Measurements from ENCODE around the gene CATSPERE.
A peak's percentile ranks its signal among the peaks of the same experiment; 100 is the strongest.
"Not testable (repeated sequence)": the region's sequence is repeated elsewhere in the genome, so short reads cannot be mapped to it uniquely, and the experiment has no call there.

Gene CATSPERE

GRCh38 chr1:244634546-244634945 is 173.5 kb downstream of the CATSPERE start:
- DNase-seq (ENCODE audit: low read depth in 2 of 2), result no peak

DNA sequence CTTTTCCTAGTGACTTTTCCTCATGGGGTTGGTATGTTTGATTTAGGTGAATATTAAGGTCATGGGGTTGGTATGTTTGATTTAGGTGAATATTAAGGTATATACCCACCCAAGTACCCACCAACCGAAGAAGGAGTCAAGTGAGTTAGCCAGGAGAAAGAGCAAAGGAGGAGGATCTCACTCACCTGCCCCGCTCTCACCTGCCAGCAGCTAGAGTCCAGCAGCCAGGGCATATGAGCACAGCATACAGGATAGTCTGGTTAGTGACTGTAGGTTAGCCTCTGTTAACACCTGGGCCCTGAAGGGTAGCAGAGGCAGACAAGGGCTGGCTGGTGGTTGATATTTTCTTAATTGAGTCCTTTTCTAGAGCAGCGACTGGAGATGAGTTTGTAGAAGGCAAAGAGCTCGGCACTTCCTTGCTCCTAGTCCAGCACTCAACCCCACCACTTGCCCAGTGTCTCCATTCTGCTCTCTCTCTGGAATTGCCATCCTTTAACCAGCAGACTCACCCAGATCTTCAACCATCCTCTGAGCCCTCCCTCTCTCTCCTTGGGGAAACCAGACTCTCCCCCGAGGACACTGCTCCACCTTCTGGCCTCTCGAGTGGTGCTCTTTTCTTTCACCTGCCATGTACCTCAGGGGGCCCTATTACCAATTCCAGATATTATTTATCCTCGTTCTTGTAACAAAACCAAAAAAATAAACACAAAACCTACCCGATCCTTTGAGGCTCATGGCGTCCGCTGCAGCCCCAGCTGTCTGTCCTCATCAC is 175.6 kb downstream of the CATSPERE start:
- no peak for DNase-seq (ENCODE audit: low read depth in 2 of 2)

DNA sequence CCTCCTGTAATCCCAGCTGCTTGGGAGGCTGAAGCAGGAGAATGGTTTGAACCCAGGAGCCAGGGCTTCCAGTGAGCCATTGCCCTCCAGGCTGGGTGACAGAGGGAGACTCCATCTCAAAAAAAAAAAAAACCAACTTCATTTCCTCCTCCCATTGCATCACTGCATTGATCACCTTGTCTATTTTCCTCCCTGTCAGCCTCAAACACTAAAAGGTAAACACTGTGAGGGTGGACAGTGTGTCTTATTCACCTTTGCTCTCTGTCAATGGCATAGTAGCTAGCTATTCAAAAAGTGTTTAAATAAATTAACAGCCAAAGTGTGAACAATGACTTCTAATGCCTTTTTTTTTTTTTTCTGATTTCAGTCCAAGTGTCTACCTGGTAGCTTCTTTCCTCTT is 178.5 kb downstream of the CATSPERE start:
- no peak for DNase-seq (ENCODE audit: low read depth in 2 of 2)

- DNase-seq (ENCODE audit: low read depth in 2 of 2), result no peak
These were observed 179.8 kb downstream of the CATSPERE start for GRCh38 chr1:244640917-244641316.

GRCh38 chr1:244642526-244642925 is 181.5 kb downstream of the CATSPERE start:
- DNase-seq (ENCODE audit: low read depth in 2 of 2), result no peak

DNA sequence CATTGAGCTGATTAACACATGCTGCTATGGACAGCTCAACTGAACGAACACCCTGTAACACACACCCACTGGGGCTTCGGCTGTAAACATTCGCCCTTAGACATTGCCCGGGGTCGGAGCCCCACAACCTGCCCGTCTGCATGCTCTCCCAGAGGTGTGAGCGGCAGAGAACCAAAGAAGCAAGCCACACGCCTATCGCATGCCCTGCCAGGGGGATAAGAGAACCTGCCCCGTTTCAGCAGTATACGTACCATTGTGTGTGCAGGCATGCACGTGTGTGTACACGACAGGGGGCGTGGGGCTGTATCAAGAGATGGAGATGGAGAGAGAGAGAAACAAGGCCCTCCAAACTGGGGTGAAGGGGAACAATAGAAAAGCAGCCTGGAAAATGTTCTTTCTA is 181.9 kb downstream of the CATSPERE start:
- DNase-seq (ENCODE audit: low read depth in 2 of 2), result no peak

DNA sequence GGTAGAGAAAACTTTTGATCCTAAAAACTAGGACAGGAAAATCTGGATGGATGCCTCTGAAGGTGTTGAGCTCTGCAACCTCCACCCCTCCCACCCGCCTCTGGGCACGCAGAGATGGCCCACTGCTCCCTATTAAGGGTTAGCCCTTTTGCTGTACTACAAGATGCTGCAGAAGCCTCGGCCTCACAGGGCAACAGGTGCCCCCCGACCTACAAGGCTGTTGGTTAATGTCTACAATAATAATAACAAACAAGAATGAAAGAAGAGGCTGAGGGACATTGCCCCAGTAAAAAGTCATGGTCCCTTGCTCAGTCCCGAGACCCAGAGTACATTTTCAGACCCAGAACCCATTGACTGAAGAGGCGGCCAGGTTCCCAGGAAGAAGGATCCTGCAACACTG is 184.3 kb downstream of the CATSPERE start:
- DNase-seq (ENCODE audit: low read depth in 2 of 2), result no peak

GRCh38 chr1:244645890-244646289 is 184.8 kb downstream of the CATSPERE start:
- DNase-seq (ENCODE audit: low read depth in 2 of 2), result no peak

DNA sequence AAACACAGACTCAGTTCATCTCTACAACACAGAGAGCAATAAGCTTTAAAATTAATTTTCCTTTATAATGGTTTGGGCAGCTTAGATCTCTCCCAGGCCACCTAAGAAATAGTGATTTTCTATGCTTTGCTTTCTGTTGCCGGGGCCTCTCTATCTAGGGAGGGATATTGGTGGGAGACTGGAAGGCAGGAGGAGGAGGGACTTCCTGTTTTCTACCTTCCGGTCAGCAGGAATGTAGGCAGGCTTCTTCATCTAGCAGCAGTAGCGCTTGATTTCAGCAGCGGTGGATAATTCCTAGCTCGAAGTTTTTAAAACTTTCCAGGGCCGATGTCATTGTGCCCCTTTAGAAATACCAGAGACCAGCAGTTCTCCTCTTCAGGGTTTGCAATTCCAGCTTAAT is 186.7 kb downstream of the CATSPERE start:
- DNase-seq (ENCODE audit: low read depth in 2 of 2), result no peak

- DNase-seq (ENCODE audit: low read depth in 2 of 2), result no peak
These were observed 191.0 kb downstream of the CATSPERE start for GRCh38 chr1:244651956-244652622.

DNA sequence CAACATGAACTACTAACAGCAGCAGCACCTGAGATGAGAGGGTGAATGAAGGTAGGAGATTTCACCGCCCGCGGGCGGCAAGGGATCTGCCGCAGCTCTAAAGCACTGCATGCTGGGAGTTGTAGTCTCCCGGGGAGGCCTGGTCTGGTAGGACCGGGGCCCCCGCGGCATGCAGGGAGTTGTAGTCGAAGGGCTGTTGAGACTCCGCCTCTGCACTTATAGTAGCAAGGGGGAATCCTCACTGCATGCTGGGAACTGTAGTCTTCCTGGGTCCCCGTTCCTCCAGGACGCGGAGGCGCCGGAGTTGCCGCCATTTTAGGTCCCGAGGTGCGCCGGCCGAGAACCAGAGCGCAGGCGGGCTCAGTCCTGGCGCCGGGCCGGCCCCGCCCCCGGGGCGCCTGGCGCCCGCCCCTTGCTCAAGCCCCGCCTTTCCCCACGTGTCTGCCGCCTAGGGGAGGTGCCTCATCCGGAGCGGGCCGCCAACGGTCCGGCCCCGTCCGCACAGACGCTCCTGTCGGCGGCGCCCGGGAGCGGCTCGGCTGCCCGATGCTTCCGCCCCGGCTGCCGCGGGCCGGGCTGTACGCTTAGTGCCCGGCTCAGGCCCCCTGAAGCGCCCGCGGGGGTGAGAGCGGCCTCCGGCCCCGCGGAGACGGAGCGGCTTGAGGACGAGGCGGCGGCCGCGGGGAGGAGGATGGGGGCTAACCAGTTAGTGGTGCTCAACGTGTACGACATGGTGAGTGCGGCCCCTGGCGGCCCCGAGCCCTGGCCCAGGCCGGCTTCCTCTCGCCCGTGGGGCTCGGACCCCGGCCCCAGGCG is 191.8 kb downstream of the CATSPERE start, which contains the start of gene DESI2:
TSS of gene DESI2 (plus strand) at position 504 of the 816 bp plus-strand sequence. CDS start at position 692, 188 bp downstream.
- peak; percentile 92 to 94 for DNase-seq (ENCODE audit: low read depth in 2 of 2)

- DNase-seq (ENCODE audit: low read depth in 2 of 2), result peak in 1 of 2 donors; percentile 2
These were observed 192.5 kb downstream of the CATSPERE start for GRCh38 chr1:244653439-244654107.

GRCh38 chr1:244654108-244655038 is 193.3 kb downstream of the CATSPERE start:
- no peak for DNase-seq (ENCODE audit: low read depth in 2 of 2)

DNA sequence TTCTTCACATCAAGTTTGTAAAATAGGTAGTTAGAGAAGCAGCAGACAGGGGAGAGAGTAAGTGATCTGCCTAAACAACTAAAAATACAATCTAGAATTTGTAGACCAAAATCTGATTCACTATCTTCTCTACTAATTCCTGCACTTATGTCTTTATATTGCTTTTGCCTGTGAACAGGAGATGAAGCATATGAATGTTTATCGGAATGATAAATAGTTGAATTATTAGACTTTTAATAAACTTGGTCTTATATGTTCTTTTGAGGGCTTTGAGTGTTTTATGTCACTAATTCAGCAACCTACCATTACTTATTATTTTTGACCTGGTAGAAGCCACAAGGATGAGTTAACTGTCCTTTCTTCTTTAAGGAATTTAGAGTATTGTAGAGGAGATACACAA is 194.1 kb downstream of the CATSPERE start:
- DNase-seq (ENCODE audit: low read depth in 2 of 2), result no peak

- no peak for DNase-seq (ENCODE audit: low read depth in 2 of 2)
These were observed 196.3 kb downstream of the CATSPERE start for GRCh38 chr1:244657421-244657820.

DNA sequence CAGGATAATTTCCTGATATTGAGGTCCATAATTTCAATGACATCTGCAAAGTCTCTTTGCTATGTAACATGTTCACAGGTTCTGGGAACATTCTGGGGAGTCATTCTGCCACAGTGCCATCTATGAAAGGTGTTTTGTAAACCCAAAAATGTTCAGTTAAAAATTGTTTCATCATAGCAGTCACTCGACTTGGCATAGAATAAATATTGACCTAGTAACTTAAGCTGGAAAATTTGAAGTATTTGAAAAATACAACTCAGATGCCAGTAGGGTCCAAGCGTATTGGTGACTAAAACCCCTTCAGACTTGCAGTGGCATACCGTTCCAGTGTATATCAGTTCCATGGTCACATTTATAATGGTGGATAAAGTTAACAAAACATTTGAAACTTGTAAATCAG is 198.6 kb downstream of the CATSPERE start:
- no peak for DNase-seq (ENCODE audit: low read depth in 2 of 2)

- no peak for DNase-seq (ENCODE audit: low read depth in 2 of 2)
These were observed 199.5 kb downstream of the CATSPERE start for GRCh38 chr1:244660595-244660994.

GRCh38 chr1:244661569-244662312 is 200.7 kb downstream of the CATSPERE start:
- not testable (repeated sequence) for DNase-seq (ENCODE audit: low read depth in 2 of 2)

DNA sequence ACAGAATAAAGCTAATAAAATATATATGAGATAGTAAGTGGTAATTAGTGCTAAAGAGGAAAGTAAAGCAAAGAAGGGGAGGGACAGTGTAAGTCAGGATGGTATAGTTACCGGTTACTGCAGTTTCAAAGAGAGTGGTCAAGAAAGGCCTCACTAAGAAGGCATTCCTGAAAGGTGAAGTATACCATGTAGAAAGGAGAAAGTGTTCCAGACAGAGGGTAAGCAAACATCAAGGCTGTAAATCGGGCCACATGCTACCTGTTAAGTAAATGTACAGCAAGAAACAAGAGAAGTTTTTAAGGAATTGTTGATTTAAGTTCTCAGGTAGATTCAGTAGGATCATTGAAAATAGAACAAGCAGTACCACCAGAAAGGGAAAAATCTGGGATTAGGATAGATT is 201.5 kb downstream of the CATSPERE start:
- DNase-seq (ENCODE audit: low read depth in 2 of 2), result no peak

GRCh38 chr1:244664353-244664752 is 203.3 kb downstream of the CATSPERE start:
- no peak for DNase-seq (ENCODE audit: low read depth in 2 of 2)
